ENCODE data around the gene COX19.
"Not testable (repeated sequence)": the region's sequence is repeated elsewhere in the genome, so short reads cannot be mapped to it uniquely, and the experiment has no call there.

Gene COX19

DNA sequence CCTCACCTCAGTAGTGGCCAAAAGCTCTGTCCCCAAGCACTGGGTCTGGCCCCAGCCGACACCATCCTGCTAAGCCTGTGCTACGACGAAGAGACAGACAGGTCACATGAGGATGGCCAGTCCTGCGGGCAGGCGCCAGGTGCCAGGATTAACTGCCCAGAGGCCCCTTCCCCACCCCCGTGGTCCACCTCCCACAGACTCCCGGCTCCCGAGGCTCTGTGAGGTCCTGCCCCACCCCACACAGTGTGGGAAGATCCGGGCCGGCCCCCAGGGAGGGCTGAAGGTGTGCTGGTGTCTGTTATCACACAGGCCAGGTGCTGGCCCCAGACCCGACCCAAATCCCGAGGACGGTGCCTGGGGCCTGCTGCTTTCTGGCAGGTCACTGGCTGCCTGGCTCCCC lies 34.9 kb upstream of the COX19 start:
- H3K4me3 ChIP-seq (replicated peaks; ENCODE audit: low read depth, low read length): no peak overlapping the region
- no peak for TF ChIP-seq CTCF (IDR thresholded peaks at IDR 0.05; ENCODE audit: low read depth, low read length, missing control alignments)
- DNase-seq (ENCODE audit: extremely low read depth, low read depth): no peak

GRCh38 chr7:1009747-1010146 lies 34.4 kb upstream of the COX19 start:
- TF ChIP-seq CTCF (IDR thresholded peaks at IDR 0.05; ENCODE audit: low read depth, low read length, missing control alignments): no peak
- H3K4me3 ChIP-seq (replicated peaks; ENCODE audit: low read depth, low read length): no peak overlapping the region
- DNase-seq (ENCODE audit: extremely low read depth, low read depth): no peak

DNA sequence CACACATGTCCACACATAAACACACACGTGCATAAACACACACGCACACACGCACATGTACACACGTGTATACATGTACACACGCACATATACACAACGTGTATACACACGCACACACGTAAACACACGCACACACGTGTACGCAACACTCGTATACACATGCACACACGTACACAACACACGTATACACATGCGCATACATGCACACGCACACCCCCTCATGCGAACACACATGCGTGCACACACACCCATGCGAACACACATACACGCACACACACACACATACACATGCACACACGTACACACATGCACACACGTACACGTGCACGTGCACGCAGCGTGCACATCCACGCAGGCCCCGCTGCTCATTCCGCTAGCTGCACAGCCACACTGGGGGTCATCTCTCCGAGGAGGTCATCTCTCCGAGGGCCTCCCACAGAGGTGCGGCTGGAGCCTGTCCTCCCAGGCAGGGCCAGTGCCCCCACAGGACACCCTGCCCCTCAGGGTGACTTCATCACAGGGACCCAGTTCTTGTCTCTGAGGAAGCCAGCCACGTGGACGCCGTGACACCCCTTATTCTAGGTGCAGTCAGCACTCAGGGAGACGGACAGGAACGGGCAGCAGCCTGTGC lies 33.5 kb upstream of the COX19 start:
- TF ChIP-seq CTCF (IDR thresholded peaks at IDR 0.05; ENCODE audit: low read depth, low read length, missing control alignments): no peak
- no peak for DNase-seq (ENCODE audit: extremely low read depth, low read depth)
- no peak overlapping the region for H3K4me3 ChIP-seq (replicated peaks; ENCODE audit: low read depth, low read length)

- DNase-seq (ENCODE audit: extremely low read depth, low read depth): no peak
Measured at GRCh38 chr7:1007901-1008300, 32.6 kb upstream of the COX19 start.

DNA sequence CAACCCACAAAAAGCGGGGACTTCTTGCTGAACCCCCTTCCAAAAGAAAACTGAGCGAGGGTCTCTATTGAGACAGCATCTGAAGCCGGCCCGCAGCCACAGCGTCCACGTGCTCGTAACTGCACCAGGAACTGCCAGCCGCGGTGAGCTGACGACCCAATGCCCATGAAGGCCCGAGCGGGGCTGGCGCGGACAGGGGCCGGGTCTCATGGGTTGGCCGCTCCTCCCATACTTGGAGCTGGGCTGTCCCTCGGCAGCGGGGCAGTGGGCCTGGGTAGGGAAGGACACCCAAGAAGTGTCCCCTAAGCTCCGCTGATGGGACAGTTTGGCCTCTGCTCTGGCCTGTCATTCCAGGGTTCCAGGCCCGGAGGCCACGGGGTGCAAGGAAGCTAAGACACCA lies 30.0 kb upstream of the COX19 start:
- no peak overlapping the region for H3K4me3 ChIP-seq (replicated peaks; ENCODE audit: low read depth, low read length)
- no peak for TF ChIP-seq CTCF (IDR thresholded peaks at IDR 0.05; ENCODE audit: low read depth, low read length, missing control alignments)
- no peak for DNase-seq (ENCODE audit: extremely low read depth, low read depth)

More at GRCh38 chr7:1007901-1008300, 32.6 kb upstream of the COX19 start:
- no peak overlapping the region for H3K4me3 ChIP-seq (replicated peaks; ENCODE audit: low read depth, low read length)
- TF ChIP-seq CTCF (IDR thresholded peaks at IDR 0.05; ENCODE audit: low read depth, low read length, missing control alignments): no peak

DNA sequence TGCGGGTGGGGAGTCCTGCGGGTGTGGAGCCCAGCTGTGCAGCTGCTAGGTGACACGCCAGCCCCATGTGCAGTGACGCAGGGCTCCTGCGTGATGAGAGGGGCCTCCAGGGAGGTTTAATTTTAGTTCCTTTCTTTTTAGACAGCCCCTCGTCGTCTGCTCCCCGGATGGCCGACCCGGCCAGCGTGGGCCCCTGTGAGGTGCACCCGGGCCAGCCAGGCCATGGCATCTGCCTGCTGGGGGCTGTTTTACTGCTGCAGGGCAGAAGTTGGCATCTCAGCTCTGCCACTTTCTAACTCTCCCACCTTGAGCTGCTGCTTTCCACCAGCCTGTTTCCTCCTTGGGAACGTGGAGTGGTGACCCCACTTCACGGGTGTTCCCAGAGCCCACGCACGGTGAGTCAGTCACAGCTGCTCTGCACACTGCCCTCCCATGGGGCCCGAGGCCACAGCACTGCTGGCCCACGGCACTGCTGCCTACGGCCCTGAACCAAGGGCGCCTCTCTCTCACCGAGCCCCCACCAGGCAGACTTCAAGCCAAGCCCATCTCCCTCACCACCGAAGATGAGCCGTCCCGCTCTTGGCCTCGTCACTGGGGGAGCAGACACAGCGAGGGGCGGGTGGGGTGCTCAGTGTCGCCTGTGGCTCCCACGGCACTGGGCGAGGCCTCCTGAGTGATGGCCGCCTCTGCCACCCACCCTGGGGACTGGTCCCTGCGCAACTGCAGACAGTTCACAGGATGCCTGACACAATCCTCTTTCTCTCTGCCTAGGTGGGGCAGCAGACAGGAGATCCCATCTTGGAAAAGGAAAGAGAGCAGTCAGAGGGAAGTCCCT lies 28.9 kb upstream of the COX19 start:
- DNase-seq (ENCODE audit: extremely low read depth, low read depth): no peak
- no peak overlapping the region for H3K4me3 ChIP-seq (replicated peaks; ENCODE audit: low read depth, low read length)
- TF ChIP-seq CTCF (IDR thresholded peaks at IDR 0.05; ENCODE audit: low read depth, low read length, missing control alignments): no peak

GRCh38 chr7:1002445-1002844 lies 27.1 kb upstream of the COX19 start:
- not testable (repeated sequence) for H3K4me3 ChIP-seq (replicated peaks; ENCODE audit: low read depth, low read length); DNase-seq (ENCODE audit: extremely low read depth, low read depth)

DNA sequence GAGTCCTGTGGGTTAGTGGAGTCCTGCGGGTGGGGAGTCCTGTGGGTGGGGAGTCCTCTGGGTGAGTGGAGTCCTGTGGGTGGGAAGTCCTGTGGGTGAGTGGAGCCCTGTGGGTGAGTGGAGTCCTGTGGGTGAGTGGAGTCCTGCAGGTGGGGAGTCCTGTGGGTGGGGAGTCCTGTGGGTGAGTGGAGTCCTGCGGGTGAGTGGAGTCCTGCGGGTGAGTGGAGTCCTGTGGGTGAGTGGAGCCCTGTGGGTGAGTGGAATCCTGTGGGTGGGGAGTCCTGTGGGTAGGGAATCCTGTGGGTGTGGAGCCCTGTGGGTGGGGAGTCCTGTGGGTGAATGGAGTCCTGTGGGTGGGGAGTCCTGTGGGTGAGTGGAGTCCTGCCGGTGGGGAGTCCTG lies 26.7 kb upstream of the COX19 start:
- not testable (repeated sequence) for DNase-seq (ENCODE audit: extremely low read depth, low read depth)

DNA sequence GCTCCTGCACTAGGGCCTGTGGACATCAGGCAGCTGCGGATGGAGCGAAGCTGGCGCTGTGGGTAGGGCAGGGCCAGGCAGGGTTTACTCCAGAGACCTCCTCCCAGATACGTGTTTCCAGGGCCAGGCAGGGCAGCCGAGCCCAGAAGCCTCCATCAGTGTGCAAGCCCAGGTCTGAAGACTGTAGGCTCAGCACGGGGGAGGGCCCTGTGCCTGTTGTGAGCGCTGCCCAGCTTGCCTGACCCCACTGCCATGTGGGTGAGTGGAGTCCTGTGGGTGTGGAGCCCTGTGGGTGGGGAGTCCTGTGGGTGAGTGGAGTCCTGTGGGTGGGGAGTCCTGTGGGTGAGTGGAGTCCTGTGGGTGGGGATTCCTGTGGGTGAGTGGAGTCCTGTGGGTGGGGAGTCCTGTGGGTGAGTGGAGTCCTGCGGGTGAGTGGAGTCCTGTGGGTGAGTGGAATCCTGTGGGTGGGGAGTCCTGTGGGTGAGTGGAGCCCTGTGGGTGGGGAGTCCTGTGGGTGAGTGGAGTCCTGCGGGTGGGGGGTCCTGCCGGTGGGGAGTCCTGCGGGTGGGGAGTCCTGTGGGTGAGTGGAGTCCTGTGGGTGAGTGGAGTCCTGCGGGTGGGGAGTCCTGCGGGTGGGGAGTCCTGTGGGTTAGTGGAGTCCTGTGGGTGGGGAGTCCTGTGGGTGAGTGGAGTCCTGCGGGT lies 25.9 kb upstream of the COX19 start:
- DNase-seq (ENCODE audit: extremely low read depth, low read depth); H3K4me3 ChIP-seq (replicated peaks; ENCODE audit: low read depth, low read length): not testable (repeated sequence)

More for the DNA sequence above, 26.7 kb upstream of the COX19 start:
- H3K4me3 ChIP-seq (replicated peaks; ENCODE audit: low read depth, low read length): not testable (repeated sequence)

All from HFF-Myc (cell line).